ENCODE results near the gene LAMB1. TPM values are rescaled to one million over a fixed set of nuclear protein-coding genes. Genes with fewer than 3 reads are reported as not detected.

Gene LAMB1
- total and polyA plus RNA-seq, 2 of the 13 experiments (the other 11 are each of a cell fraction or from before 2014, with no cell fraction given) = 109 to 124 TPM

DNA sequence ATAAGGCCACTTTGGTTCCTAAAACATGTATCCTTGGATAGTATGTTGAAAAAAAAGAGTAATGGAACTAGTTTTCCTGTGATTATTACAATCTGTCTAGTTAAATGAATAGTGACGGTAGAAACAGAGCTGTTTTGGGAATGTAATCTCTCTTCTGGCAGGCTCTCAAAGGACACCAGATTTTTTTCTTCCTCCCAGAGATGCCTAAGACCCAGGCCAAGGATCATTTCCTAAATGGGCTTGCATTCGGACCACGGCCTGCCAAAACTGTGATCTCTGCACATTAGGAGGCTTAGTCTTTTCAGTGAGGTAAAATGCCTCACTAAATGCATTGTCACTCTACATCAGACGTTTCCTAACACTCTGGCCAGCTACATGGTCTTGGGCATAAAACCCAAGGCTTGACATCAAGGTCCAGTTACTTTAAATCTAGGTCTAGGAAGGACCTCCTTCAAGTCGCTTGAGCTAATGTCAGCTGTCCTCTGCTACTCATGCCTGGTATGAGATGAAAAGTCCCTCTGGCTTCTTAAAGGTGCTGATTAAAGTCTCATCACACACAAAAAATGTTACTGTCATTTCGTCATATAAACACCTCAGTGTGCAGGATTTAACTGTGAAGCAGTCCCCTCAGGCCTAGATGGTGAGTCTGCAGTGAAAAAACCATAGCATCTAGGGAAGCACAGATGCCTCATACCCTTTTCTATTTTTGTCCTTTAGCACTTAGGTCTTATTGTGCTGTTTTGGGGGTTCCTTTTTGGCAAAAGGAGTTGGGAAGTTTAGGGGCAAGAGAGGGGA, 64.3 kb downstream of the LAMB1 start:
- Histone ChIP-seq H2AFZ (ENCODE audit: low read length) (no peak overlapping the region), H3K9me3 (ENCODE audit: low read length) (no peaks in the 10 kb centered on the region), H3K79me2 (ENCODE audit: insufficient read depth, low read length) (no peaks in the 10 kb centered on the region), H3K27ac (ENCODE audit: extremely low read length, insufficient read depth, low read length) (no peak overlapping the region), H3K4me1 (ENCODE audit: insufficient read depth, low read length) (no peaks in the 10 kb centered on the region), H4K20me1 (ENCODE audit: insufficient read depth, low read length) (no peaks in the 10 kb centered on the region), H3K9ac (ENCODE audit: insufficient read depth, low read depth, low read length) (no peak overlapping the region), H3K4me2 (ENCODE audit: low read depth, low read length) (no peak overlapping the region), H3K4me3 (replicated peaks in 1 of 3; ENCODE audit: insufficient read depth in 1 of 3, low read depth in 2 of 3, low read length in 3 of 3) (no peak overlapping the region), H3K36me3 (replicated peaks in 1 of 2; ENCODE audit: control insufficient read depth in 1 of 2, insufficient read depth in 2 of 2, low read length in 2 of 2) (peaks cover 21 to 51% of the 10 kb centered on the region in 2 experiments), H3K27me3 (ENCODE audit: control insufficient read depth in 1 of 2, insufficient read depth in 2 of 2, low read length in 2 of 2) (no peaks in the 10 kb centered on the region)
- no peak for TF ChIP-seq HES4 (CRISPR knock-in tag; IDR thresholded peaks at IDR 0.05; ENCODE audit: borderline replicate concordance)
- peak; percentile 66 for TF ChIP-seq RBM22 (optimal IDR thresholded peaks at IDR 0.05; ENCODE audit: low read length)
- in situ Hi-C loops (cut with HindIII; ENCODE audit: extremely low pct_ligation_motif_present, low pct_unique_long_range_greater_than_20kb) = no loop called here
- ATAC-seq = no peak
- ChIA-PET POLR2A (no interaction called here), CTCF (ENCODE audit: low intra/inter-chr PET ratio, low total read pairs) (no interaction called here)
- intact Hi-C loops (cut with micrococcal nuclease; ENCODE audit: unreplicated experiment) = no loop called here
- no peak for FAIRE-seq
- WGBS (ENCODE audit: low lambda C conversion rate) = 94% methylated on average over 6 of the region's 6 CpGs
- no TSS peak for BruUV-seq (replicated peaks)
- no peak for DNase-seq (ENCODE audit: low spot score)

DNA sequence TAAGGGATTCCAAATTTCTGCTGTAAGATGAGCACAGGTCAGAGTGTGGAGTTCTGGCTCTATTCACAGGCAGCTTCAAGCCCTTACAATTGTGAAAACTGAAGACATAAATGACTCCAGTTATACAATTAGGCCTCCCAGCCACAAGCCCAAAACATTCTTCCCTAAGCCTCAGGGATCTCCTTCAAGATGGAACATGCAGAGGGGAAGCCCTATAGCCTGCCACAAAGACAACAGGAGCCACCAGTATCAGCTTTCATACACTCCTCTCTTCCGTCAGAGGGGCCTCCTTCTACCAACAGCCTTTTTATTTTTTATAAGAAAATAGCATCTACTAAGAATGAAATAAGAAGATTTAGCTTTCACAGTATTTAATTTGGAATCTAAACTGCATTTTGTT, 65.4 kb downstream of the LAMB1 start:
- ChIA-PET POLR2A (no interaction called here), CTCF (ENCODE audit: low intra/inter-chr PET ratio, low total read pairs) (no interaction called here)
- no peaks in the 10 kb centered on the region for H3K4me1 ChIP-seq (ENCODE audit: insufficient read depth, low read length)
- ATAC-seq (no peak), FAIRE-seq (no peak), DNase-seq (ENCODE audit: low spot score) (no peak)
- H4K20me1 ChIP-seq (ENCODE audit: insufficient read depth, low read length) = no peaks in the 10 kb centered on the region
- in situ Hi-C loops (cut with HindIII; ENCODE audit: extremely low pct_ligation_motif_present, low pct_unique_long_range_greater_than_20kb) = no loop called here
- H3K4me2 ChIP-seq (ENCODE audit: low read depth, low read length) = no peak overlapping the region
- intact Hi-C loops (cut with micrococcal nuclease; ENCODE audit: unreplicated experiment) = no loop called here
- no TSS peak for BruUV-seq (replicated peaks)
- no peak overlapping the region for H3K9ac ChIP-seq (ENCODE audit: insufficient read depth, low read depth, low read length)
- no peak overlapping the region for H3K27ac ChIP-seq (ENCODE audit: extremely low read length, insufficient read depth, low read length)
- no peaks in the 10 kb centered on the region for H3K9me3 ChIP-seq (ENCODE audit: low read length)
- H3K27me3 ChIP-seq (ENCODE audit: control insufficient read depth in 1 of 2, insufficient read depth in 2 of 2, low read length in 2 of 2) = no peaks in the 10 kb centered on the region
- no peaks in the 10 kb centered on the region for H3K79me2 ChIP-seq (ENCODE audit: insufficient read depth, low read length)
- 96% methylated on average over 1 of the region's 1 CpG for WGBS (ENCODE audit: low lambda C conversion rate)
- peaks cover 20 to 52% of the 10 kb centered on the region in 2 experiments for H3K36me3 ChIP-seq (replicated peaks in 1 of 2; ENCODE audit: control insufficient read depth in 1 of 2, insufficient read depth in 2 of 2, low read length in 2 of 2)
- no peak overlapping the region for H3K4me3 ChIP-seq (replicated peaks in 1 of 3; ENCODE audit: insufficient read depth in 1 of 3, low read depth in 2 of 3, low read length in 3 of 3)
- H2AFZ ChIP-seq (ENCODE audit: low read length) = no peak overlapping the region
- no peak for TF ChIP-seq ZNF768 (CRISPR knock-in tag; IDR thresholded peaks at IDR 0.05)
- TF ChIP-seq, protein P1, sequence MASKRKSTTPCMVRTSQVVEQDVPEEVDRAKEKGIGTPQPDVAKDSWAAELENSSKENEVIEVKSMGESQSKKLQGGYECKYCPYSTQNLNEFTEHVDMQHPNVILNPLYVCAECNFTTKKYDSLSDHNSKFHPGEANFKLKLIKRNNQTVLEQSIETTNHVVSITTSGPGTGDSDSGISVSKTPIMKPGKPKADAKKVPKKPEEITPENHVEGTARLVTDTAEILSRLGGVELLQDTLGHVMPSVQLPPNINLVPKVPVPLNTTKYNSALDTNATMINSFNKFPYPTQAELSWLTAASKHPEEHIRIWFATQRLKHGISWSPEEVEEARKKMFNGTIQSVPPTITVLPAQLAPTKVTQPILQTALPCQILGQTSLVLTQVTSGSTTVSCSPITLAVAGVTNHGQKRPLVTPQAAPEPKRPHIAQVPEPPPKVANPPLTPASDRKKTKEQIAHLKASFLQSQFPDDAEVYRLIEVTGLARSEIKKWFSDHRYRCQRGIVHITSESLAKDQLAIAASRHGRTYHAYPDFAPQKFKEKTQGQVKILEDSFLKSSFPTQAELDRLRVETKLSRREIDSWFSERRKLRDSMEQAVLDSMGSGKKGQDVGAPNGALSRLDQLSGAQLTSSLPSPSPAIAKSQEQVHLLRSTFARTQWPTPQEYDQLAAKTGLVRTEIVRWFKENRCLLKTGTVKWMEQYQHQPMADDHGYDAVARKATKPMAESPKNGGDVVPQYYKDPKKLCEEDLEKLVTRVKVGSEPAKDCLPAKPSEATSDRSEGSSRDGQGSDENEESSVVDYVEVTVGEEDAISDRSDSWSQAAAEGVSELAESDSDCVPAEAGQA (IDR thresholded peaks at IDR 0.05; ENCODE audit: low read depth) = no peak
- TF ChIP-seq, protein P1 (CRISPR knock-in tag; IDR thresholded peaks at IDR 0.05; ENCODE audit: borderline replicate concordance) = no peak
- no peak for TF ChIP-seq HNRNPLL (IDR thresholded peaks at IDR 0.05; ENCODE audit: low read depth, low read length, poor library complexity, severe bottlenecking)
- TF ChIP-seq PCBP1 (IDR thresholded peaks at IDR 0.05; ENCODE audit: borderline replicate concordance, low read depth, low read length) = no peak
- no peak for TF ChIP-seq TEAD2 (CRISPR knock-in tag; IDR thresholded peaks at IDR 0.05)
- no peak for TF ChIP-seq ZNF552 (CRISPR knock-in tag; IDR thresholded peaks at IDR 0.05; ENCODE audit: borderline replicate concordance)
- no peak for TF ChIP-seq GZF1 (CRISPR knock-in tag; IDR thresholded peaks at IDR 0.05)
- TF ChIP-seq EEA1 (CRISPR knock-in tag; IDR thresholded peaks at IDR 0.05; ENCODE audit: borderline replicate concordance) = no peak

All from HepG2 (cell line).